Measurements from ENCODE around the gene RASGRP1.

The RASGRP1 gene

GRCh38 chr15:38486936-38487335 lies 77.7 kb downstream of the RASGRP1 start:
- no peaks in the 10 kb centered on the region for H3F3A ChIP-seq (ENCODE audit: insufficient read depth, low read length)
- no peak for TF ChIP-seq CTCF (IDR thresholded peaks at IDR 0.05; ENCODE audit: low read length)
- TF ChIP-seq EZH2 (IDR thresholded peaks at IDR 0.05; ENCODE audit: borderline replicate concordance, low read length): no peak
- no peak overlapping the region for H3K4me3 ChIP-seq (ENCODE audit: low read depth, low read length, poor library complexity, severe bottlenecking)
- H3K27ac ChIP-seq (ENCODE audit: low read depth, low read length, poor library complexity, severe bottlenecking): no peak overlapping the region
- H3K79me2 ChIP-seq (ENCODE audit: insufficient read depth, low read length): no peaks in the 10 kb centered on the region
- no peaks in the 10 kb centered on the region for H3K9me3 ChIP-seq (ENCODE audit: low read length)
- H2AFZ ChIP-seq (ENCODE audit: low read length): no peak overlapping the region
- H3K27me3 ChIP-seq (ENCODE audit: insufficient read depth, low read length): no peaks in the 10 kb centered on the region
- peaks cover 59% of the 10 kb centered on the region; the same call in 1 of the 2 replicates for H3K36me3 ChIP-seq (ENCODE audit: insufficient read depth, low read length)
- H3K4me1 ChIP-seq (ENCODE audit: insufficient read depth, low read length, severe bottlenecking): no peaks in the 10 kb centered on the region
- H3K9me2 ChIP-seq (ENCODE audit: low read depth, low read length): no peaks in the 10 kb centered on the region
- H3K9ac ChIP-seq (ENCODE audit: low read length): no peak overlapping the region
- no peak overlapping the region for H3K4me2 ChIP-seq (ENCODE audit: low read length)
- no peaks in the 10 kb centered on the region for H4K20me1 ChIP-seq (ENCODE audit: insufficient read depth, low read length)

GRCh38 chr15:38482572-38482971 lies 82.0 kb downstream of the RASGRP1 start:
- H3K79me2 ChIP-seq (ENCODE audit: insufficient read depth, low read length): no peaks in the 10 kb centered on the region
- H3K4me3 ChIP-seq (ENCODE audit: low read depth, low read length, poor library complexity, severe bottlenecking): no peak overlapping the region
- no peaks in the 10 kb centered on the region for H3K9me3 ChIP-seq (ENCODE audit: low read length)
- no peak overlapping the region for H3K9ac ChIP-seq (ENCODE audit: low read length)
- no peaks in the 10 kb centered on the region for H3K4me1 ChIP-seq (ENCODE audit: insufficient read depth, low read length, severe bottlenecking)
- H2AFZ ChIP-seq (ENCODE audit: low read length): no peak overlapping the region
- no peaks in the 10 kb centered on the region for H3K9me2 ChIP-seq (ENCODE audit: low read depth, low read length)
- H3K27ac ChIP-seq (ENCODE audit: low read depth, low read length, poor library complexity, severe bottlenecking): no peak overlapping the region
- TF ChIP-seq CTCF (IDR thresholded peaks at IDR 0.05; ENCODE audit: low read length) (no peak), EZH2 (IDR thresholded peaks at IDR 0.05; ENCODE audit: borderline replicate concordance, low read length) (no peak)
- no peak overlapping the region for H3K4me2 ChIP-seq (ENCODE audit: low read length)
- peaks cover 56% of the 10 kb centered on the region; the same call in 1 of the 2 replicates for H3K36me3 ChIP-seq (ENCODE audit: insufficient read depth, low read length)
- H4K20me1 ChIP-seq (ENCODE audit: insufficient read depth, low read length): no peaks in the 10 kb centered on the region
- H3K27me3 ChIP-seq (ENCODE audit: insufficient read depth, low read length): no peaks in the 10 kb centered on the region
- no peaks in the 10 kb centered on the region for H3F3A ChIP-seq (ENCODE audit: insufficient read depth, low read length)

GRCh38 chr15:38481761-38482160 lies 82.9 kb downstream of the RASGRP1 start:
- Histone ChIP-seq H3K4me1 (ENCODE audit: insufficient read depth, low read length, severe bottlenecking) (no peaks in the 10 kb centered on the region), H3K4me2 (ENCODE audit: low read length) (no peak overlapping the region), H3K9ac (ENCODE audit: low read length) (no peak overlapping the region), H3K79me2 (ENCODE audit: insufficient read depth, low read length) (no peaks in the 10 kb centered on the region), H3F3A (ENCODE audit: insufficient read depth, low read length) (no peaks in the 10 kb centered on the region), H3K4me3 (ENCODE audit: low read depth, low read length, poor library complexity, severe bottlenecking) (no peak overlapping the region), H3K27me3 (ENCODE audit: insufficient read depth, low read length) (no peaks in the 10 kb centered on the region), H3K36me3 (ENCODE audit: insufficient read depth, low read length) (peaks cover 56% of the 10 kb centered on the region; the same call in 1 of the 2 replicates), H3K9me3 (ENCODE audit: low read length) (no peaks in the 10 kb centered on the region), H3K9me2 (ENCODE audit: low read depth, low read length) (no peaks in the 10 kb centered on the region), H3K27ac (ENCODE audit: low read depth, low read length, poor library complexity, severe bottlenecking) (no peak overlapping the region), H2AFZ (ENCODE audit: low read length) (no peak overlapping the region), H4K20me1 (ENCODE audit: insufficient read depth, low read length) (no peaks in the 10 kb centered on the region)
- no peak for TF ChIP-seq EZH2 (IDR thresholded peaks at IDR 0.05; ENCODE audit: borderline replicate concordance, low read length)
- TF ChIP-seq CTCF (IDR thresholded peaks at IDR 0.05; ENCODE audit: low read length): no peak
